Nephron progenitor cell (in vitro differentiated cells): Measurements from ENCODE around the gene COL9A1.
"Not testable (repeated sequence)": the region's sequence is repeated elsewhere in the genome, so short reads cannot be mapped to it uniquely, and the experiment has no call there.

ENCODE experiments used
- DNase-seq: peaks from one replicate; pipeline ENCODE4 v3.0.0; 2021
- H3K27ac Mint-ChIP-seq: 2 replicates; pipeline ENCODE4 v1.8.0; 2021; ENCODE audit warnings: mild to moderate bottlenecking, moderate library complexity, mixed read lengths
- H3K27me3 Mint-ChIP-seq: 2 replicates; pipeline ENCODE4 v1.8.0; 2021; ENCODE audit warnings: mild to moderate bottlenecking, low read depth, mixed read lengths; ENCODE audit not compliant: poor library complexity
- H3K36me3 Mint-ChIP-seq: 2 replicates; pipeline ENCODE4 v1.8.0; 2021; ENCODE audit warnings: low read depth, mixed read lengths
- H3K4me1 Mint-ChIP-seq: 2 replicates; pipeline ENCODE4 v1.8.0; 2021; ENCODE audit warnings: mixed read lengths
- H3K4me3 Mint-ChIP-seq: 2 replicates; pipeline ENCODE4 v1.8.0; 2021; ENCODE audit warnings: mild to moderate bottlenecking, moderate library complexity, mixed read lengths
- H3K9me3 Mint-ChIP-seq: 2 replicates; pipeline ENCODE4 v1.8.0; 2021; ENCODE audit warnings: mild to moderate bottlenecking, moderate library complexity, mixed read lengths
- TF ChIP-seq, protein P1 (sequence below): fragments of 200-600 bp; sonication (generic); IDR thresholded peaks from 2 replicates; pipeline ENCODE4 v1.5.0; 2021; ENCODE audit warnings: antibody characterized with exemption

Gene COL9A1

GRCh38 chr6:70337743-70338105, 34.8 kb upstream of the COL9A1 start:
- no peak overlapping the region for H3K4me3 Mint-ChIP-seq
- peaks cover 36% of the 10 kb centered on the region for H3K9me3 Mint-ChIP-seq
- H3K27me3 Mint-ChIP-seq: peaks cover 6% of the 10 kb centered on the region
- no peaks in the 10 kb centered on the region for H3K36me3 Mint-ChIP-seq
- TF ChIP-seq, protein P1, sequence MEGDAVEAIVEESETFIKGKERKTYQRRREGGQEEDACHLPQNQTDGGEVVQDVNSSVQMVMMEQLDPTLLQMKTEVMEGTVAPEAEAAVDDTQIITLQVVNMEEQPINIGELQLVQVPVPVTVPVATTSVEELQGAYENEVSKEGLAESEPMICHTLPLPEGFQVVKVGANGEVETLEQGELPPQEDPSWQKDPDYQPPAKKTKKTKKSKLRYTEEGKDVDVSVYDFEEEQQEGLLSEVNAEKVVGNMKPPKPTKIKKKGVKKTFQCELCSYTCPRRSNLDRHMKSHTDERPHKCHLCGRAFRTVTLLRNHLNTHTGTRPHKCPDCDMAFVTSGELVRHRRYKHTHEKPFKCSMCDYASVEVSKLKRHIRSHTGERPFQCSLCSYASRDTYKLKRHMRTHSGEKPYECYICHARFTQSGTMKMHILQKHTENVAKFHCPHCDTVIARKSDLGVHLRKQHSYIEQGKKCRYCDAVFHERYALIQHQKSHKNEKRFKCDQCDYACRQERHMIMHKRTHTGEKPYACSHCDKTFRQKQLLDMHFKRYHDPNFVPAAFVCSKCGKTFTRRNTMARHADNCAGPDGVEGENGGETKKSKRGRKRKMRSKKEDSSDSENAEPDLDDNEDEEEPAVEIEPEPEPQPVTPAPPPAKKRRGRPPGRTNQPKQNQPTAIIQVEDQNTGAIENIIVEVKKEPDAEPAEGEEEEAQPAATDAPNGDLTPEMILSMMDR: no peak
- no peaks in the 10 kb centered on the region for H3K4me1 Mint-ChIP-seq
- H3K27ac Mint-ChIP-seq: no peak overlapping the region
- no peak for DNase-seq

DNA sequence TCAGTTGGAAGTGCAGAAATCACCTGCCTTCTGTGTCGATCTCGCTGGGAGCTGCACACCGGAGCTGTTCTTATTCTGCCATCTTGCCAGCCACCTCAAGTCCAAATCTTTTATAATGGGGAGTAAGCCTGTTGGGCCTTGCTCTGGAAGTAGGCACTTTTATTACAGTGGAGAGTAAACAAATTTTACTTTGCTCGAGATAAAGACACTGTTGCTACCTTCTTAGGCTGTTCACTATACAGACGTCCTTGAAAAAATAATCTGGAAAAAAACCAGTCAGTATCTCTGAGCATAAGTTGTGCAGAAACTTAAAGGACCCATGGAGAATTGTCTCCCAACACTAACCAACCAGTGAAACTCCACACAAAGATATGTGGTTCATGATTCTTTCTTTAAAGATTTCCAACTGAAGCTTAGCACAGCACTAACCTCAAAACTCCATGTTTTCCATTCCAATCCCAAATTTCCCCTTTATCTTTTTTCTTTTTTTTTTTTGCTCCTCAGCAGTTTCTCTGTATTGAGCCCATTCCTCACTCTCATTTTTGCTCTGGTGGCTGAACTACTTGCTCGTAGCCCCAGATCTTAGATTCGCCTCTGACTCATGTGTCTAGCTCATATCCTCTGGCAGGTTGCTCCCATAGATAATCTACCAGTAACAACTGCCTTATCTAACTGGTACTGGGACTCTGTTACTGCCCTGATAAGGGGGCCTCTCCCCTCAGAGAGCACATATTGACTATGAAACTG, 34.3 kb upstream of the COL9A1 start:
- Mint-ChIP-seq H3K9me3 (peaks cover 41% of the 10 kb centered on the region), H3K27me3 (peaks cover 6% of the 10 kb centered on the region), H3K4me1 (no peaks in the 10 kb centered on the region), H3K4me3 (no peak overlapping the region), H3K36me3 (no peaks in the 10 kb centered on the region), H3K27ac (no peak overlapping the region)
- TF ChIP-seq, protein P1: no peak
- DNase-seq: no peak

GRCh38 chr6:70327036-70327435, 24.2 kb upstream of the COL9A1 start:
- H3K27ac Mint-ChIP-seq: no peak overlapping the region

DNA sequence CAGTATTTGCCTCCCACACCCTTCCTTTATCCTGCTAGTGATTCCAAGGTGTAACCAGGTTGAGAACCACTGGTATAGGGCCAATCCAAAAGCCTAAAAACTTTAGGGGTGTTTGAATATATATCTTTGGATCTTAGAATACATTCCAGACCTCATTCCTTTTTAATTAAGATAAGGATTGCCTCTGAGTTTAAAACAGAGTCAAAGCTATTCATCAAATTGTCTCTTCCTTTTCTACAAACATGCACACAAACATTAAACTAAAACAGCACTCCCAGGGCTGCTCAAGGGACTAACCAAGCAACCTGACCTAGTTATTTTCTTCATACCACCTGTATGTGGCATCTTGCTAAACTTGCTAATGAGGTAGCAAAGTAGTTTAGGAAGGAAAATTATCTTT, 22.1 kb upstream of the COL9A1 start:
- H3K27me3 Mint-ChIP-seq: peaks cover 7% of the 10 kb centered on the region
- H3K4me1 Mint-ChIP-seq: peaks cover 11% of the 10 kb centered on the region
- DNase-seq: no peak
- H3K4me3 Mint-ChIP-seq: no peak overlapping the region
- H3K27ac Mint-ChIP-seq: no peak overlapping the region
- H3K36me3 Mint-ChIP-seq: no peaks in the 10 kb centered on the region
- H3K9me3 Mint-ChIP-seq: no peaks in the 10 kb centered on the region
- TF ChIP-seq, protein P1: no peak

More at GRCh38 chr6:70327036-70327435, 24.2 kb upstream of the COL9A1 start:
- no peak for DNase-seq
- no peaks in the 10 kb centered on the region for H3K36me3 Mint-ChIP-seq
- H3K4me3 Mint-ChIP-seq: no peak overlapping the region
- H3K9me3 Mint-ChIP-seq: peaks cover 7% of the 10 kb centered on the region
- TF ChIP-seq, protein P1: no peak
- H3K4me1 Mint-ChIP-seq: peaks cover 11% of the 10 kb centered on the region
- H3K27me3 Mint-ChIP-seq: peaks cover 7% of the 10 kb centered on the region

DNA sequence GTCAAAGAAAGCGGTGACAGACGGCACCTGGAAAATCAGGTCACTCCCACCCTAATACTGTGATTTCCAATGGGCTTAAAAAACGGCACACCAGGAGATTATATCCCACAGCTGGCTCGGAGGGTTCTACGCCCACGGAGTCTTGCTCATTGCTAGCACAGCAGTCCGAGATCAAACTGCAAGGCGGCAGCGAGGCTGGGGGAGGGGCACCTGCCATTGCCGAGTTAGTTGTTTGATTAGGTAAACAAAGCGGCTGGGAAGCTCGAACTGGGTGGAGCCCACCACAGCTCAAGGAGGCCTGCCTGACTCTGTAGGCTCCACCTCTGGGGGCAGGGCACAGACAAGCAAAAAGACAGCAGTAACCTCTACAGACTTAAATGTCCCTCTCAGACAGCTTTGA, 14.9 kb upstream of the COL9A1 start:
- H3K27ac Mint-ChIP-seq, H3K27me3 Mint-ChIP-seq, H3K4me3 Mint-ChIP-seq, H3K4me1 Mint-ChIP-seq, H3K36me3 Mint-ChIP-seq, DNase-seq: not testable (repeated sequence)
- H3K9me3 Mint-ChIP-seq: peaks cover 32% of the 10 kb centered on the region

DNA sequence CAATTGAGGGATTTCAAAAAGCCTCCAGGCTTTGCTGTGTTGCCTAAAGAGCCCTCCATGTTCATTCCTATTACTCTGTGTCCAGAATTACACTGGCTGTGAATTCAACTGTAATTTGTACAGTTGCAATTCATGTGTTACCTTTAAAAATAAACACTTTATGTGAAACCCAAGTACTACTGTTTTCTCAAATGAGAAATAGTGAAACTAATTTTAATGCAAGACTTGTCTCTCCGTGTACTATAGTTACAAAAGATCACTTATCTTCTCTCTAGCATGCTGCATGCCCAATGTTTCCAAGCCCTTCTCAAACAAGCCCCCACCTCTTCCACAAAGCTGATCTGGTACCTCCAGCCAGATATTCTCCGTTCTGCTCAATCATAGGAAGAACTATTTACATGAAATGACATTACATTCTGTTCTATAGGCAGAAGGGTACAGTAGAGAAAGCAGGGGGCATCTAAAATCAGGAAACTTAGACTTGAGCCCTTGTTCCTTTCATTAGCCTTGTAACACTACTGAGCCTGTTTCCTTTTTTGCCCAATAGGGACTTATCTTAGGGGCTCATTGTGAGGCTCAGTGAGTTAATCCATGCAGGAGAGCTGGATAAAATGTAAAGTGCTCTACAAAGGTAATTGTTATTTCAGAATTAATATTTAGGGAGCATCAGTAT, 12.3 kb upstream of the COL9A1 start:
- peaks cover 8% of the 10 kb centered on the region for H3K4me1 Mint-ChIP-seq
- H3K36me3 Mint-ChIP-seq: no peaks in the 10 kb centered on the region

More for the DNA sequence above, 12.3 kb upstream of the COL9A1 start:
- no peak overlapping the region for H3K4me3 Mint-ChIP-seq
- no peak for DNase-seq
- TF ChIP-seq, protein P1: no peak
- H3K27me3 Mint-ChIP-seq: peaks cover 7% of the 10 kb centered on the region
- no peak overlapping the region for H3K27ac Mint-ChIP-seq
- peaks cover 32% of the 10 kb centered on the region for H3K9me3 Mint-ChIP-seq
